Measurements from ENCODE around the gene CEMIP2. TPM values are rescaled to one million over a fixed set of nuclear protein-coding genes. Genes with fewer than 3 reads are reported as not detected.
A peak's percentile ranks its signal among the peaks of the same experiment; 100 is the strongest.

CEMIP2 gene
- polyA plus RNA-seq, 6 donors from 2014 or later: 28.7 to 51.7 (median 41.8) TPM

- ATAC-seq (ENCODE audit: low read depth in 2 of 2) (no peak), DNase-seq (no peak)
- Mint-ChIP-seq H3K4me3 (no peak overlapping the region), H3K36me3 (peaks cover 0 to 8% of the 10 kb centered on the region in 2 donors), H3K27me3 (no peaks in the 10 kb centered on the region), H3K9me3 (peaks cover 0 to 28% (median 11%) of the 10 kb centered on the region in 7 donors), H3K27ac (peak overlapping the region in 2 of 6 donors; percentile 48 to 51), H3K4me1 (peaks cover 4 to 20% (median 16%) of the 10 kb centered on the region in 3 donors)
These were observed 112.5 kb downstream of the CEMIP2 start for GRCh38 chr9:71655778-71656177.

- peak overlapping the region in 1 of 6 donors; percentile 0 for H3K27ac Mint-ChIP-seq
- DNase-seq: no peak
- peaks cover 0 to 8% of the 10 kb centered on the region in 2 donors for H3K36me3 Mint-ChIP-seq
- H3K27me3 Mint-ChIP-seq: no peaks in the 10 kb centered on the region
- H3K4me3 Mint-ChIP-seq: no peak overlapping the region
- peaks cover 0 to 23% (median 11%) of the 10 kb centered on the region in 7 donors for H3K9me3 Mint-ChIP-seq
- peaks cover 4 to 20% (median 16%) of the 10 kb centered on the region in 3 donors for H3K4me1 Mint-ChIP-seq
- ATAC-seq (ENCODE audit: low read depth in 2 of 2): no peak
These were observed 113.2 kb downstream of the CEMIP2 start for GRCh38 chr9:71655141-71655540.

- peaks cover 5 to 22% (median 13%) of the 10 kb centered on the region in 3 donors for H3K4me1 Mint-ChIP-seq
- H3K27me3 Mint-ChIP-seq: no peaks in the 10 kb centered on the region
- H3K27ac Mint-ChIP-seq: peak overlapping the region in 1 of 6 donors; percentile 80
- peak in 1 of 2 donors; percentile 21 for ATAC-seq (ENCODE audit: low read depth in 2 of 2)
- H3K36me3 Mint-ChIP-seq: no peaks in the 10 kb centered on the region
- H3K4me3 Mint-ChIP-seq: no peak overlapping the region
- H3K9me3 Mint-ChIP-seq: peaks cover 0 to 10% (median 7%) of the 10 kb centered on the region in 7 donors
- no peak for DNase-seq
These were observed 115.8 kb downstream of the CEMIP2 start for GRCh38 chr9:71652480-71652879.

- peaks cover 16 to 35% (median 24%) of the 10 kb centered on the region in 3 donors for H3K4me1 Mint-ChIP-seq
- H3K9me3 Mint-ChIP-seq: no peaks in the 10 kb centered on the region
- peaks cover 0 to 9% (median 8%) of the 10 kb centered on the region in 3 donors for H3K27me3 Mint-ChIP-seq
- DNase-seq: no peak
- ATAC-seq (ENCODE audit: low read depth in 2 of 2): no peak
- H3K4me3 Mint-ChIP-seq: peak overlapping the region in 1 of 8 donors; percentile 28
- peaks cover 0 to 7% of the 10 kb centered on the region in 2 donors for H3K36me3 Mint-ChIP-seq
- H3K27ac Mint-ChIP-seq: no peak overlapping the region
These were observed 119.9 kb downstream of the CEMIP2 start for GRCh38 chr9:71648453-71648852.

GRCh38 chr9:71647094-71647591 lies 121.2 kb downstream of the CEMIP2 start:
- Mint-ChIP-seq H3K9me3 (no peaks in the 10 kb centered on the region), H3K27me3 (peaks cover 0 to 9% (median 8%) of the 10 kb centered on the region in 3 donors), H3K36me3 (peaks cover 0 to 7% of the 10 kb centered on the region in 2 donors), H3K4me3 (peak overlapping the region in 7 of 8 donors; percentile 31 to 78 (median 54)), H3K4me1 (peaks cover 14 to 26% (median 20%) of the 10 kb centered on the region in 3 donors), H3K27ac (peak overlapping the region in 2 of 6 donors; percentile 69 to 84)
- peak; percentile 1 for DNase-seq
- no peak for ATAC-seq (ENCODE audit: low read depth in 2 of 2)

- Mint-ChIP-seq H3K36me3 (peaks cover 0 to 7% of the 10 kb centered on the region in 2 donors), H3K27me3 (peaks cover 0 to 9% (median 8%) of the 10 kb centered on the region in 3 donors), H3K4me1 (peaks cover 12 to 24% (median 13%) of the 10 kb centered on the region in 3 donors), H3K27ac (peak overlapping the region in 1 of 6 donors; percentile 91), H3K4me3 (no peak overlapping the region), H3K9me3 (no peaks in the 10 kb centered on the region)
- no peak for ATAC-seq (ENCODE audit: low read depth in 2 of 2)
- DNase-seq: no peak
These were observed 122.2 kb downstream of the CEMIP2 start for GRCh38 chr9:71646131-71646530.

- no peak for DNase-seq
- no peak for ATAC-seq (ENCODE audit: low read depth in 2 of 2)
- Mint-ChIP-seq H3K36me3 (peaks cover 0 to 7% of the 10 kb centered on the region in 2 donors), H3K9me3 (no peaks in the 10 kb centered on the region), H3K27me3 (peaks cover 0 to 9% (median 8%) of the 10 kb centered on the region in 3 donors), H3K27ac (no peak overlapping the region), H3K4me3 (no peak overlapping the region), H3K4me1 (peaks cover 16 to 28% (median 18%) of the 10 kb centered on the region in 3 donors)
These were observed 123.4 kb downstream of the CEMIP2 start for GRCh38 chr9:71644819-71645362.

- peaks cover 0 to 9% (median 8%) of the 10 kb centered on the region in 3 donors for H3K27me3 Mint-ChIP-seq
- DNase-seq (no peak), ATAC-seq (ENCODE audit: low read depth in 2 of 2) (no peak)
- no peak overlapping the region for H3K4me3 Mint-ChIP-seq
- no peaks in the 10 kb centered on the region for H3K9me3 Mint-ChIP-seq
- H3K4me1 Mint-ChIP-seq: peaks cover 21 to 40% (median 32%) of the 10 kb centered on the region in 3 donors
- H3K27ac Mint-ChIP-seq: no peak overlapping the region
- peaks cover 0 to 7% of the 10 kb centered on the region in 2 donors for H3K36me3 Mint-ChIP-seq
These were observed 125.0 kb downstream of the CEMIP2 start for GRCh38 chr9:71643330-71643729.

GRCh38 chr9:71642056-71642455 lies 126.3 kb downstream of the CEMIP2 start:
- ATAC-seq (ENCODE audit: low read depth in 2 of 2): no peak
- no peaks in the 10 kb centered on the region for H3K9me3 Mint-ChIP-seq
- no peak overlapping the region for H3K4me3 Mint-ChIP-seq
- no peak for DNase-seq
- peaks cover 0 to 7% of the 10 kb centered on the region in 2 donors for H3K36me3 Mint-ChIP-seq
- peaks cover 0 to 9% (median 8%) of the 10 kb centered on the region in 3 donors for H3K27me3 Mint-ChIP-seq
- peaks cover 26 to 43% (median 37%) of the 10 kb centered on the region in 3 donors for H3K4me1 Mint-ChIP-seq
- H3K27ac Mint-ChIP-seq: no peak overlapping the region

GRCh38 chr9:71638627-71639026 lies 129.7 kb downstream of the CEMIP2 start:
- Mint-ChIP-seq H3K9me3 (no peaks in the 10 kb centered on the region), H3K36me3 (no peaks in the 10 kb centered on the region), H3K27me3 (no peaks in the 10 kb centered on the region), H3K27ac (peak overlapping the region; percentile 30 to 92 (median 59)), H3K4me3 (peak overlapping the region; percentile 5 to 89 (median 58)), H3K4me1 (peaks cover 18 to 40% (median 32%) of the 10 kb centered on the region in 3 donors)
- peak; percentile 19 for DNase-seq
- ATAC-seq (ENCODE audit: low read depth in 2 of 2): peak; percentile 75 to 79

- Mint-ChIP-seq H3K9me3 (no peaks in the 10 kb centered on the region), H3K4me1 (peaks cover 18 to 40% (median 32%) of the 10 kb centered on the region in 3 donors), H3K27ac (peak overlapping the region in 2 of 6 donors; percentile 30 to 47), H3K36me3 (no peaks in the 10 kb centered on the region), H3K27me3 (no peaks in the 10 kb centered on the region), H3K4me3 (peak overlapping the region in 4 of 8 donors; percentile 39 to 83 (median 58))
- no peak for DNase-seq
- ATAC-seq (ENCODE audit: low read depth in 2 of 2): no peak
These were observed 130.4 kb downstream of the CEMIP2 start for GRCh38 chr9:71637926-71638325.

- Mint-ChIP-seq H3K9me3 (no peaks in the 10 kb centered on the region), H3K4me1 (peaks cover 18 to 40% (median 32%) of the 10 kb centered on the region in 3 donors), H3K27me3 (no peaks in the 10 kb centered on the region), H3K4me3 (peak overlapping the region in 7 of 8 donors; percentile 4 to 39 (median 21)), H3K36me3 (no peaks in the 10 kb centered on the region), H3K27ac (peak overlapping the region in 5 of 6 donors; percentile 3 to 54 (median 29))
- DNase-seq (no peak), ATAC-seq (ENCODE audit: low read depth in 2 of 2) (peak; percentile 34 to 43)
These were observed 130.9 kb downstream of the CEMIP2 start for GRCh38 chr9:71637375-71637774.

GRCh38 chr9:71636143-71636839 lies 132.0 kb downstream of the CEMIP2 start:
- H3K4me3 Mint-ChIP-seq: no peak overlapping the region
- no peaks in the 10 kb centered on the region for H3K36me3 Mint-ChIP-seq
- no peak for ATAC-seq (ENCODE audit: low read depth in 2 of 2)
- H3K27me3 Mint-ChIP-seq: no peaks in the 10 kb centered on the region
- no peak for DNase-seq
- no peaks in the 10 kb centered on the region for H3K9me3 Mint-ChIP-seq
- H3K4me1 Mint-ChIP-seq: peaks cover 18 to 40% (median 32%) of the 10 kb centered on the region in 3 donors
- no peak overlapping the region for H3K27ac Mint-ChIP-seq

Data from naive B cell (primary cell).